ENCODE results near the gene CLCN4. TPM values are rescaled to one million over a fixed set of nuclear protein-coding genes. Genes with fewer than 3 reads are reported as not detected.

The CLCN4 gene
- total and polyA plus RNA-seq, 2 of the 8 experiments (the other 6 are each of a cell fraction or from before 2014, with no cell fraction given) = 3.3 to 11.2 TPM

DNA sequence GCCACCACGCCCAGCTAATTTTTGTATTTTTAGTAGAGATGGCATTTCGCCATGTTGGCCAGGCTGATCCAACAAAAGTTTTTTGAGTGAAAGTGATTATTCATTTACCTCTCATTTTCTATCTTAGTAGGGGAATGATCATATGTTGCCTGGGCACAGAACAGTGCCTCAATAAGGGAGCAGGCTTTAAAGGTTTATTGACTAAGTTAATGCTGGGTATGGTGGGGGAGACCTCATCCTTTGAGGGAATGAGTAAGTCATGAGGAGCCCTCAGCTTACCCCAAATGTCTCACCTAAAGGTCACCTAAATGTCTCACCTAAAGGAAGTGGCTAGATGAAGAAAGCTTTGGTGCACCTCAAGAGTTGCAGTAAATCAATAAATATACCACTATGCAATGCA is 109.0 kb downstream of the CLCN4 start:
- Histone ChIP-seq H3K23ac (ENCODE audit: insufficient read length) (no peak overlapping the region), H2AFZ (ENCODE audit: low read length) (no peak overlapping the region), H3K4ac (replicated peaks; ENCODE audit: insufficient read length, low read depth, low read length) (no peak overlapping the region), H2BK15ac (ENCODE audit: low read length) (no peak overlapping the region), H4K91ac (replicated peaks; ENCODE audit: insufficient read length, low read length) (no peak overlapping the region), H3K79me1 (ENCODE audit: low read depth, low read length) (no peaks in the 10 kb centered on the region), H3K9me3 (ENCODE audit: insufficient read depth in 2 of 2, low read depth in 1 of 2, low read length in 1 of 2) (no peaks in the 10 kb centered on the region), H3K23me2 (ENCODE audit: low read depth, low read length) (no peaks in the 10 kb centered on the region), H3K27me3 (replicated peaks in 1 of 4; ENCODE audit: control insufficient read depth in 3 of 4, extremely low read depth in 1 of 4, insufficient read depth in 3 of 4, low read length in 3 of 4) (no peaks in the 10 kb centered on the region), H4K20me1 (replicated peaks in 1 of 2; ENCODE audit: control insufficient read depth in 1 of 2, insufficient read depth in 2 of 2, low read length in 2 of 2) (no peaks in the 10 kb centered on the region), H2AK5ac (ENCODE audit: low read depth, low read length) (no peak overlapping the region), H3K18ac (ENCODE audit: extremely low read depth, low read length) (no peak overlapping the region), H3K36me3 (ENCODE audit: control insufficient read depth in 2 of 4, insufficient read depth in 4 of 4, low read length in 3 of 4) (no peaks in the 10 kb centered on the region), H2BK20ac (ENCODE audit: low read length) (no peak overlapping the region), H3K14ac (ENCODE audit: insufficient read length) (no peak overlapping the region), H3K4me2 (ENCODE audit: insufficient read depth in 1 of 2, low read depth in 2 of 2, low read length in 2 of 2) (no peak overlapping the region), H2BK5ac (ENCODE audit: low read depth, low read length) (no peak overlapping the region), H4K5ac (ENCODE audit: insufficient read length, low read depth, low read length) (no peak overlapping the region), H2BK12ac (ENCODE audit: low read depth, low read length) (no peak overlapping the region), H3K27ac (ENCODE audit: low read depth, low read length) (no peak overlapping the region), H3K56ac (replicated peaks; ENCODE audit: insufficient read length, low read depth, low read length) (no peak overlapping the region), H3K79me2 (ENCODE audit: control insufficient read depth in 1 of 2, insufficient read depth in 2 of 2, low read length in 2 of 2) (no peaks in the 10 kb centered on the region), H3K4me1 (replicated peaks in 1 of 4; ENCODE audit: control insufficient read depth in 3 of 4, insufficient read depth in 4 of 4, low read length in 3 of 4) (no peaks in the 10 kb centered on the region), H2BK120ac (replicated peaks; ENCODE audit: low read depth, low read length) (no peak overlapping the region), H3K9ac (replicated peaks in 1 of 4; ENCODE audit: extremely low read depth in 1 of 4, low read depth in 3 of 4, low read length in 3 of 4) (no peak overlapping the region), H3K4me3 (ENCODE audit: extremely low read depth in 1 of 4, insufficient read depth in 2 of 4, low read depth in 3 of 4, low read length in 4 of 4) (no peak overlapping the region), H4K8ac (ENCODE audit: extremely low read depth, insufficient read depth, low read length) (no peak overlapping the region)
- POLR2A ChIA-PET (ENCODE audit: partially characterized antibody) = no interaction called here
- CTCF ChIA-PET (ENCODE audit: partially characterized antibody) = interaction anchor here (2.1 kb wide), 1 partner anchor 75 kb away, joined by 6 read pairs; no protein-coding TSS in a partner anchor
- DNase-seq (ENCODE audit: low read depth in 1 of 2, low spot score in 2 of 2) = no peak
- no peak for FAIRE-seq
- WGBS, 2 experiments (ENCODE audit: extremely low coverage in 1 of 2, insufficient coverage in 1 of 2, insufficient read length in 1 of 2, insufficient replicate concordance in 2 of 2, low coverage in 1 of 2, low lambda C conversion rate in 2 of 2, missing lambda C conversion rate in 1 of 2) = 60% methylated on average over 1 of the region's 2 CpGs; no CpG with 5 or more reads in 1 of the 2 experiments
- TF ChIP-seq E2F6 (IDR thresholded peaks at IDR 0.05) (no peak), CHD2 (IDR thresholded peaks at IDR 0.05; ENCODE audit: low read length) (no peak), ZNF274 (IDR thresholded peaks at IDR 0.05; ENCODE audit: borderline replicate concordance, extremely low read depth, low read length) (no peak), CBX8 (IDR thresholded peaks at IDR 0.05; ENCODE audit: borderline replicate concordance, low read depth, low read length) (no peak), EP300 (IDR thresholded peaks at IDR 0.05; ENCODE audit: borderline replicate concordance in 1 of 2, low read depth in 2 of 2, low read length in 2 of 2) (no peak), SRF (IDR thresholded peaks at IDR 0.05; ENCODE audit: low read depth, low read length) (no peak), YY1 (IDR thresholded peaks at IDR 0.05; ENCODE audit: low read depth, low read length) (no peak), POLR2AphosphoS5 (IDR thresholded peaks at IDR 0.05; ENCODE audit: low read depth, low read length) (no peak), MAFK (IDR thresholded peaks at IDR 0.05; ENCODE audit: low read depth, low read length) (no peak), SP2 (IDR thresholded peaks at IDR 0.05; ENCODE audit: low read length) (no peak), TAF1 (IDR thresholded peaks at IDR 0.05; ENCODE audit: low read depth, low read length) (no peak), KDM5A (IDR thresholded peaks at IDR 0.05; ENCODE audit: low read length) (no peak), ASH2L (IDR thresholded peaks at IDR 0.05; ENCODE audit: low read length) (no peak)
- TF ChIP-seq, protein P1, sequence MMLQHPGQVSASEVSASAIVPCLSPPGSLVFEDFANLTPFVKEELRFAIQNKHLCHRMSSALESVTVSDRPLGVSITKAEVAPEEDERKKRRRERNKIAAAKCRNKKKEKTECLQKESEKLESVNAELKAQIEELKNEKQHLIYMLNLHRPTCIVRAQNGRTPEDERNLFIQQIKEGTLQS (IDR thresholded peaks at IDR 0.05; ENCODE audit: insufficient read depth, low read depth, low read length) = no peak
